Uterus (tissue), 2 donors: ENCODE results near the gene NRXN2.

ENCODE experiments used
- CTCF ChIP-seq, 4 experiments: fragments of 200-600 bp in 2 of 4; fragments of 450-650 bp in 2 of 4; sonication (generic) in 2 of 4; IDR thresholded peaks; one replicate each; pipeline ENCODE4 v1.5.1; 2016 to 2019; ENCODE audit warnings: antibody characterized with exemption in 4 of 4, mild to moderate bottlenecking in 2 of 4, moderate library complexity in 1 of 4
- POLR2A ChIP-seq, 2 donors: fragments of 450-650 bp; IDR thresholded peaks; one replicate each; pipeline ENCODE4 v1.6.1; 2016; ENCODE audit warnings: antibody characterized with exemption in 2 of 2, mild to moderate bottlenecking in 1 of 2, moderate library complexity in 1 of 2

GRCh38 chr11:64687204-64687603 is 35.8 kb downstream of the NRXN2 start:
- TF ChIP-seq CTCF (IDR thresholded peaks at IDR 0.05) (no peak), POLR2A (IDR thresholded peaks at IDR 0.05) (no peak)
